ENCODE results near the gene GPC5. TPM values are rescaled to one million over a fixed set of nuclear protein-coding genes. Genes with fewer than 3 reads are reported as not detected.

Gene GPC5
- total and polyA plus RNA-seq, 9 of the 15 experiments (the other 6 are each of a cell fraction or from before 2014, with no cell fraction given) = 0.18 to 0.27 TPM; not detected in 7

- TF ChIP-seq CTCF (IDR thresholded peaks at IDR 0.05 in 2 of 3, conservative IDR thresholded peaks at IDR 0.05 in 1 of 3; ENCODE audit: insufficient read depth in 2 of 3, low read depth in 1 of 3, low read length in 3 of 3) (no peak), ZNF75A (CRISPR knock-in tag; IDR thresholded peaks at IDR 0.05) (no peak), ATF4 (CRISPR knock-in tag; IDR thresholded peaks at IDR 0.05) (0 out of 2 replicates have a peak, but pooled peaks have one; percentile 44), AFF4 (CRISPR knock-in tag; IDR thresholded peaks at IDR 0.05) (no peak), NR2C1 (IDR thresholded peaks at IDR 0.05) (no peak), NR2C1 (tag; IDR thresholded peaks at IDR 0.05) (no peak), ZC3H11A (IDR thresholded peaks at IDR 0.05; ENCODE audit: low read depth, low read length) (no peak), ZBTB12 (CRISPR knock-in tag; IDR thresholded peaks at IDR 0.05) (0 out of 2 replicates have a peak, but pooled peaks have one; percentile 50), ZNF41 (CRISPR knock-in tag; conservative IDR thresholded peaks at IDR 0.05) (no peak), PCBP2 (IDR thresholded peaks at IDR 0.05; ENCODE audit: low read depth, low read length, poor library complexity, severe bottlenecking) (no peak), ZNF717 (CRISPR knock-in tag; IDR thresholded peaks at IDR 0.05) (no peak), FOXK1 (CRISPR knock-in tag; IDR thresholded peaks at IDR 0.05; ENCODE audit: borderline replicate concordance) (no peak), NCOA6 (IDR thresholded peaks at IDR 0.05) (no peak), PTBP1 (IDR thresholded peaks at IDR 0.05; ENCODE audit: low read depth, low read length) (no peak), CEBPZ (IDR thresholded peaks at IDR 0.05; ENCODE audit: borderline replicate concordance, low read depth, low read length) (no peak)
Measured at GRCh38 chr13:92514420-92515125, 1116.2 kb downstream of the GPC5 start (continued).
